Endothelial cell of umbilical vein (primary cell): ENCODE data around the gene KATNAL1. TPM values are rescaled to one million over a fixed set of nuclear protein-coding genes. Genes with fewer than 3 reads are reported as not detected.

Experiments used
- BruUV-seq: library from RNA; stranded (reverse); fragments of 400-500 nt; replicated peaks from 2 replicates; lab custom pipeline; 2021; lab: Mats Ljungman, UMichigan
- CTCF ChIA-PET: fragments of 300-600, 350-600 bp; sonication (Branson Sonifier 250); formaldehyde crosslinking; loops from one replicate; lab custom pipeline; 2021; ENCODE audit warnings: antibody characterized with exemption, inconsistent platforms; lab: Charles Lee
- POLR2A ChIA-PET: fragments of 300-600, 350-600 bp; sonication (Branson Sonifier 250); formaldehyde crosslinking; loops from one replicate; lab custom pipeline; 2021; ENCODE audit warnings: antibody characterized with exemption, inconsistent platforms; lab: Charles Lee
- DNase-seq: peaks from one replicate; pipeline ENCODE4 v3.0.0-alpha.2; 2011; ENCODE audit warnings: low read depth, low spot score
- FAIRE-seq: peaks from 2 replicates; lab custom pipeline; 2011; peaks lifted over from hg19 to GRCh38; lab: Jason Lieb, UNC
- H2AFZ ChIP-seq: 2 replicates; pipeline ENCODE4 v1.6.0; 2012; ENCODE audit warnings: low read depth, low read length, control low read depth, inconsistent platforms
- H3K27ac ChIP-seq: 2 replicates; pipeline ENCODE4 v1.5.1; 2011; ENCODE audit warnings: low read depth, mild to moderate bottlenecking, control low read depth, low read length, moderate library complexity; ENCODE audit not compliant: insufficient read depth
- H3K27me3 ChIP-seq, 2 experiments: 2 replicates each; pipeline versions ENCODE4 v1.6.0 to v1.6.1; 2011; ENCODE audit warnings: low read length in 2 of 2, mixed read lengths in 1 of 2; ENCODE audit not compliant: control insufficient read depth in 2 of 2, insufficient read depth in 2 of 2
- H3K36me3 ChIP-seq, 2 experiments: 2 replicates in 1 of 2; 3 replicates in 1 of 2; pipeline ENCODE4 v1.5.1; 2011; ENCODE audit warnings: low read length in 2 of 2, mild to moderate bottlenecking in 1 of 2, moderate library complexity in 1 of 2; ENCODE audit not compliant: control insufficient read depth in 2 of 2, insufficient read depth in 2 of 2; ENCODE audit errors: extremely low read depth in 1 of 2
- H3K4me1 ChIP-seq: 3 replicates; pipeline ENCODE4 v1.5.1; 2011; ENCODE audit warnings: mild to moderate bottlenecking, low read length; ENCODE audit not compliant: control insufficient read depth, insufficient read depth; ENCODE audit errors: extremely low read depth
- H3K4me2 ChIP-seq: 2 replicates; pipeline ENCODE4 v1.6.1; 2011; ENCODE audit warnings: low read length, control low read depth, mixed read lengths; ENCODE audit not compliant: insufficient read depth
- H3K4me3 ChIP-seq, 3 experiments: fragments of 200-600 bp in 1 of 3; sonication (generic), shearing (Covaris generic) in 1 of 3; replicated peaks in 1 of 3; 2 replicates each; pipeline ENCODE4 v1.5.1; 2011 to 2016; ENCODE audit warnings: control low read depth in 3 of 3, low read length in 3 of 3, mild to moderate bottlenecking in 2 of 3, inconsistent platforms in 1 of 3, low read depth in 1 of 3, moderate library complexity in 1 of 3; ENCODE audit not compliant: insufficient read depth in 1 of 3
- H3K79me2 ChIP-seq: 2 replicates; pipeline ENCODE4 v1.6.0; 2012; ENCODE audit warnings: low read length, inconsistent platforms; ENCODE audit not compliant: control insufficient read depth, insufficient read depth
- H3K9ac ChIP-seq: replicated peaks from 2 replicates; pipeline ENCODE3; 2011; ENCODE audit warnings: low read length, control low read depth; ENCODE audit not compliant: insufficient read depth; ENCODE audit errors: extremely low read depth
- H3K9me1 ChIP-seq: replicated peaks from 3 replicates; pipeline ENCODE4 v1.6.0; 2011; ENCODE audit warnings: mild to moderate bottlenecking, low read length; ENCODE audit not compliant: control insufficient read depth, insufficient read depth; ENCODE audit errors: extremely low read depth
- H3K9me3 ChIP-seq: replicated peaks from 2 replicates; pipeline ENCODE4 v1.5.1; 2012; ENCODE audit warnings: low read length, inconsistent platforms; ENCODE audit not compliant: control insufficient read depth, insufficient read depth
- H4K20me1 ChIP-seq: replicated peaks from 2 replicates; pipeline ENCODE3; 2011; ENCODE audit warnings: mild to moderate bottlenecking, low read length; ENCODE audit not compliant: control insufficient read depth, insufficient read depth; ENCODE audit errors: extremely low read depth
- CTCF ChIP-seq, 2 donors: IDR thresholded peaks; 1 replicate in 1 of 2; 2 replicates in 1 of 2; pipeline ENCODE4 v1.5.1; 2011; ENCODE audit warnings: low read length in 2 of 2, mild to moderate bottlenecking in 2 of 2, moderate library complexity in 2 of 2, control low read depth in 1 of 2, inconsistent platforms in 1 of 2, low read depth in 1 of 2; ENCODE audit not compliant: insufficient read depth in 1 of 2; ENCODE audit errors: extremely low read depth in 1 of 2
- EZH2 ChIP-seq: IDR thresholded peaks from 2 replicates; pipeline ENCODE4 v1.6.1; 2012; ENCODE audit warnings: borderline replicate concordance, low read depth, mild to moderate bottlenecking, moderate library complexity, low read length, inconsistent platforms; ENCODE audit not compliant: severe bottlenecking
- FOS ChIP-seq: IDR thresholded peaks from 2 replicates; pipeline ENCODE4 v1.6.1; 2011; ENCODE audit warnings: mild to moderate bottlenecking, low read length, moderate library complexity, borderline replicate concordance; ENCODE audit not compliant: insufficient read depth
- GATA2 ChIP-seq: IDR thresholded peaks from 2 replicates; pipeline ENCODE4 v1.7.0; 2011; ENCODE audit warnings: low read depth, mild to moderate bottlenecking, moderate library complexity, mixed read lengths, low read length; ENCODE audit not compliant: insufficient read length, insufficient read depth
- JUN ChIP-seq: IDR thresholded peaks from 2 replicates; pipeline ENCODE4 v1.6.1; 2011; ENCODE audit warnings: borderline replicate concordance, low read depth; ENCODE audit not compliant: insufficient read length, insufficient read depth
- MAX ChIP-seq: IDR thresholded peaks from 2 replicates; pipeline ENCODE4 v1.6.1; 2011; ENCODE audit not compliant: insufficient read depth, insufficient read length
- MYC ChIP-seq: IDR thresholded peaks from one replicate; pipeline ENCODE4 v1.6.1; 2011; ENCODE audit warnings: mild to moderate bottlenecking, low read depth, low read length
- POLR2A ChIP-seq: IDR thresholded peaks from 2 replicates; pipeline ENCODE4 v1.6.1; 2012; ENCODE audit warnings: low read depth, mild to moderate bottlenecking, control low read depth, low read length
- POLR2AphosphoS5 ChIP-seq: IDR thresholded peaks from 2 replicates; pipeline ENCODE4 v1.6.1; 2012; ENCODE audit warnings: low read depth, mild to moderate bottlenecking, control low read depth, low read length, moderate library complexity; ENCODE audit not compliant: insufficient read depth
- dilution Hi-C: fragments of 300-500 bp; cut with MboI; formaldehyde crosslinking; loops from one replicate; pipeline ENCODE4 v1.15.0; 2019; ENCODE audit warnings: low sequenced_read_pairs; ENCODE audit not compliant: extremely low pct_ligation_motif_present
- intact Hi-C: fragments of 100-400 bp; cut with micrococcal nuclease; formaldehyde crosslinking; loops from one replicate; pipeline ENCODE4 v1.10.0; 2022
- polyA plus RNA-seq, 4 experiments: library from polyadenylated mRNA; depleted of rRNA in 3 of 4; stranded (reverse) in 3 of 4; unstranded in 1 of 4; fragments of >200 nt; gene quantifications; 2 replicates each; pipeline versions ENCODE4 v1.2.1 to v1.2.3, GENCODE V29; 2011 to 2012; ENCODE audit warnings: missing spikeins in 1 of 4
- total RNA-seq: library from RNA; stranded (reverse); gene quantifications from 2 replicates; pipeline ENCODE4 v1.2.3, GENCODE V29; 2021

The KATNAL1 gene
- total and polyA plus RNA-seq, 2 donors (not counting 3 experiments of a cell fraction or from before 2014, with no cell fraction given), result 7.2 to 49.2 TPM

GRCh38 chr13:30204564-30204963, 102.8 kb downstream of the KATNAL1 start:
- Histone ChIP-seq H3K9ac (no peak overlapping the region), H3K4me3 (no peak overlapping the region), H3K36me3 (peaks cover 0 to 2% of the 10 kb centered on the region in 2 experiments), H3K79me2 (no peaks in the 10 kb centered on the region), H3K27ac (no peak overlapping the region), H3K4me1 (no peaks in the 10 kb centered on the region), H3K4me2 (no peak overlapping the region), H2AFZ (no peak overlapping the region), H3K9me1 (no peaks in the 10 kb centered on the region), H4K20me1 (no peaks in the 10 kb centered on the region), H3K9me3 (no peaks in the 10 kb centered on the region), H3K27me3 (no peaks in the 10 kb centered on the region)
- no TSS peak for BruUV-seq
- no peak for TF ChIP-seq JUN
- TF ChIP-seq GATA2, result no peak
- TF ChIP-seq EZH2, result no peak
- no peak for TF ChIP-seq CTCF (IDR thresholded peaks at IDR 0.05; ENCODE audit: extremely low read depth in 1 of 2, insufficient read depth in 1 of 2, low read depth in 1 of 2, low read length in 2 of 2)
- no peak for TF ChIP-seq MAX
- TF ChIP-seq FOS, result no peak
- TF ChIP-seq MYC, result no peak
- no peak for TF ChIP-seq POLR2A
- TF ChIP-seq POLR2AphosphoS5, result no peak
- dilution Hi-C loops (no loop called here), intact Hi-C loops (no loop called here)
- DNase-seq (no peak), FAIRE-seq (no peak)
- ChIA-PET POLR2A (no interaction called here), CTCF (no interaction called here)
